HG03139 (cell line): Measurements from ENCODE around the gene LGR5.

ENCODE experiments used
- ATAC-seq: cut with Tn5 transposase; IDR thresholded peaks from one replicate; pipeline ENCODE4 v1.9.1; 2021; ENCODE audit not compliant: unreplicated experiment

LGR5 gene

DNA sequence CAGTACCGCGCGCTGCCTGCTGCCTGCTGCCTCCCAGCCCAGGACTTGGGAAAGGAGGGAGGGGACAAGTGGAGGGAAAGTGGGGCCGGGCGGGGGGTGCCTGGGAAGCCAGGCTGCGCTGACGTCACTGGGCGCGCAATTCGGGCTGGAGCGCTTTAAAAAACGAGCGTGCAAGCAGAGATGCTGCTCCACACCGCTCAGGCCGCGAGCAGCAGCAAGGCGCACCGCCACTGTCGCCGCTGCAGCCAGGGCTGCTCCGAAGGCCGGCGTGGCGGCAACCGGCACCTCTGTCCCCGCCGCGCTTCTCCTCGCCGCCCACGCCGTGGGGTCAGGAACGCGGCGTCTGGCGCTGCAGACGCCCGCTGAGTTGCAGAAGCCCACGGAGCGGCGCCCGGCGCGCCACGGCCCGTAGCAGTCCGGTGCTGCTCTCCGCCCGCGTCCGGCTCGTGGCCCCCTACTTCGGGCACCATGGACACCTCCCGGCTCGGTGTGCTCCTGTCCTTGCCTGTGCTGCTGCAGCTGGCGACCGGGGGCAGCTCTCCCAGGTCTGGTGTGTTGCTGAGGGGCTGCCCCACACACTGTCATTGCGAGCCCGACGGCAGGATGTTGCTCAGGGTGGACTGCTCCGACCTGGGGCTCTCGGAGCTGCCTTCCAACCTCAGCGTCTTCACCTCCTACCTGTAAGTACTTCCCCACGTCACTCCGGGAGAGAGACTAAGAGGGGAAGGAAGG is at the start of gene LGR5:
TSS of gene LGR5 (plus strand) at position 186 of the 732 bp plus-strand sequence. CDS start at position 469, 283 bp downstream.
- ATAC-seq: peak; percentile 42

GRCh38 chr12:71392521-71393145 is 47.0 kb upstream of the LGR5 start:
- peak; percentile 91 for ATAC-seq

- ATAC-seq: no peak
Observed at GRCh38 chr12:71393625-71394024, 46.0 kb upstream of the LGR5 start.

DNA sequence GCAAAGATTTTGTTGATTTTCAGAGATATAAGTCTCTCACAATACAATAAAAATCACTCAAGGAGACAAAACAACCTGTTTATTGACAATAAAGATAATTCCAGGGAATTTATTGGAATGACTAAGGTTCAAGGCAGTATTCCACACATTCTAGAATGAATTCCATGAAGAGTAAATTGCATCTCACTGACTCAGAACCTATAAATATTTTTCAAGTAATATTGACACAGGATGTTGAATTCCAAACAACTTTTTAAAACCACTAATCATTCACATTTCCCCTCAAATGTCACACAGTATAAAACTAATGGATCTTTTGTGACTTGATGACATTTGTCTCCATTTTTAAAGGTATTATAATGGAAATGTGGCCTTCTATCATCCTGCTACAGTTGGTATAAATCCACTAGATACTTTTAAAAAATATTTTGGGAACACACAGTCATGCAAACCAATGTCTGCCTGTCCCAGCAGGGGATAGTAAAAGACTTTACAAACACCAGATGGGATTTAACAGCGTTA is 42.1 kb upstream of the LGR5 start:
- ATAC-seq: no peak

DNA sequence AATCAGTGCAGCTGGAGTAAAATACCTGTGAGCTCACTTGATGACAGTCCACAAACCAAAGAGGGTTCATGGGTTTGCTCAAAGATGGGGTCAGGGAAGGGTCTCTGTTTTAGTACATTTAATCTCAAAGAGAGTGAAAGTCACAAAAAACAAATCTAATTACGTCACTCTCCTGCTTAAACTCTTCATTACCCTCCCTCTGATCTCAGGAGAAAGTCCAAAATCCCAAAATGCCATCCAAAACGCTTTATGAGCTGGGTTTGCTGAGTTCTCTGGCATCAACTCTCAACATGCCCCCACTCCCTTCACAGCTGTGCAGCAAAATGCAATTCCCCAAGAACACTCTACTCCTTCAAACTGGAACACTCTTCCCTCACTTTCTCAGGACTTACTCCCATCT is 40.4 kb upstream of the LGR5 start:
- ATAC-seq: no peak

- ATAC-seq: no peak
Observed at GRCh38 chr12:71400481-71400880, 39.1 kb upstream of the LGR5 start.

DNA sequence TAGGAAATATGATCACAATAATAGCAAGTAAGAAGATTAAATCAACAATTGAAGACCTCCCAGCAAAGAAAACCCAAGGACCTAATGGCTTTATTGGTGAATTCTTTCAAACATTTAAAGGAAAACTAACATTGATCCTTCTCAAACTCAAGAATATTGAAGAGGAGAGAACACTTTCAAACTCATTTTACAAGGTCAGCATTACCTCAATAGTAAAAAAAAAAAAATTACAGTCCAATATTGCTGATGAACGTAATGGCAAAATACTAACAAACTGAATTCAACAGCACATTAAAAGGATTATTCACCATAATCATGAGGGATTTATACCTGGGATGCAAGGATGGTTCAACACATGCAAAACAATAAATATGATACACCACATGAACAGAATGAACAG is 33.7 kb upstream of the LGR5 start:
- no peak for ATAC-seq

DNA sequence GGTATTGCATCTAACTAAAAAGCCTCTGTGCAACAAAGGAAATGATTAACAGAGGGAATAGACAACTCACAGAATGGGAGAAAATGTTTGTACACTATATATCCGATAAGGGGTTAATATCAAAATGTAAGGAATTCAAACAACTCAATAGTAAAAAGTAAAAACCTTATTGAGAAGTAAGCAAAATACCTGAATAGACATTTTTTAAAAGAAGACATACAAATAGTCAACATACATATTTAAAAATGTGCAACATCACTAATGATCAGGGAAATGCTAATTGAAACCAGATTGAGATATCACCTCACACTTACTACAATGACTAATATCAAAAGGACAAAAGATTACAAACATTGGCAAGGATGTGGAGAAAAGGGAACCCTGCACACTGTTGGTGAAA is 31.9 kb upstream of the LGR5 start:
- no peak for ATAC-seq

- no peak for ATAC-seq
Observed at GRCh38 chr12:71410844-71411243, 28.8 kb upstream of the LGR5 start.

GRCh38 chr12:71411635-71412034 is 28.0 kb upstream of the LGR5 start:
- ATAC-seq: no peak

DNA sequence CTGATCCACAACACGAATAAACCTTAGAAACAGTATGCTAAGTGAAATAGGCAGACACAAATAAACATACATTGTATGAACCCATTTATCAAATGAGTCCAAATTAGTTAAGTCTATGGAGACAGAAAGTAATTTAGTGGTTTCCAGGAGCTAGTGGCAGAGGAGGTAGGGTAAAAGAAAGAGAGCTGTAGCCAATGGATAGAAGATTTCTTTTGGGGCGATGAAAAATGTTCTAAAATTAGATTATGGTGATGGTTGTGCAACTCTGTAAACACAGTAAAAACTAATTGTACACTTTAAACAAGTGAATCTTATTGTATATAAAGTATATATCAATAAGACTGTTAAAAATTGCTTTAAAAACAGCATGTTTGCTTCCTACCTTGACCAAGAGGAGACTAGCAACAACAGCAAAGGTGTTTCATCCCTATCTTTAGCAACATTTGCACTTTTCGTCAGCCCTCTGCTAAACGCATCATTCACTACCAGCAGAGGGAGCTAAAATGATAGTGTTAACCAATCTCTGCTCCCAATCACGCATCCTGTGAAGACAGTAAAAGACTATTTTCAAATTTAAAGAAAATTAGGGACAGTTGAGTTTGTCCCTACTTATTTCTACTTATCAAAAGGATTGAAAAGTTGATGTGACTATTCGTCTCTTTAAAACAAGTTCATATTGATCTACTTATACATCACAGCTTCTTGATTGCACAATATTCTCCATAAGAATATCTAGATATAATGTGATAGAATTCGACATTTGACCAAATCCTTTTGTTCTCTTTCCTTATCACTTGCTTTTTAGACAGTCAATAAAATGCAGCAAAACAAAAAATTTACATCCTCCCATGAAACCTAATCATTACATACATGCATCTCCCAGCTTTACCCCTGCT is 24.0 kb upstream of the LGR5 start:
- peak; percentile 87 for ATAC-seq

- no peak for ATAC-seq
Observed at GRCh38 chr12:71417181-71417580, 22.4 kb upstream of the LGR5 start.

- no peak for ATAC-seq
Observed at GRCh38 chr12:71420775-71421406, 18.7 kb upstream of the LGR5 start.

DNA sequence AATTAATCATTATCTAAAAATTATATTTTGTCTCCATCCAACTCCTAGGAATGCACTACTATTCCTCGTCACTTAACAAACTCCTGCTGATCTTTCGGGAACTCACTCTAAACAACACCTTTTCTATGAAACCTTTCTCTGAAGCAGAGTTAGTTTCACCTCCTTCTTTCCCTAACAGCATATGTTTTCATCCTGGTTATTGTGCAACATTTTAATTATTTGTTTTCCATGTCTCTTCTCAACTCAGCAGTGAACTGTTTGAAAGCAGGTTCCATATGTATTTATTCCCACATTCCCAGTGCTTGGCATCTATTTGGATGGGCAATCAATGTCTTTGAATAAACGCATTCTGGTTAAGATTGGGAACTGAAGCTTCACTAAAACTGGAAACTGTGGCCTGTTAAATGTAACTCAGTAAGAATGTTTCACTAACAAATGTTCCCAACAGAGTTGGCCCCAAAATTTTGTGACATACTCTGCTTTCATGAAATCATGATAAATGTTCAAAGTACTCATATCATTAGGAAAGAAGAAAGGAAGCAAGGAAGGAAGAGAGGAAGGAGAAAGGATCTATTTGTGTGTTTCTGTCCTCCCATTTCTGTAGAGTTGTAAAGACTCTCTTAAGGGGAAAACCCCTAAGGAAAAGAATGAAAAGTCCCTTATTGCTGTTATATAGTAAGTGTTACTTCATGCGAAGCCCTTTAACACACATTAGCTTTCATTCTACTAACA is 13.9 kb upstream of the LGR5 start:
- no peak for ATAC-seq

DNA sequence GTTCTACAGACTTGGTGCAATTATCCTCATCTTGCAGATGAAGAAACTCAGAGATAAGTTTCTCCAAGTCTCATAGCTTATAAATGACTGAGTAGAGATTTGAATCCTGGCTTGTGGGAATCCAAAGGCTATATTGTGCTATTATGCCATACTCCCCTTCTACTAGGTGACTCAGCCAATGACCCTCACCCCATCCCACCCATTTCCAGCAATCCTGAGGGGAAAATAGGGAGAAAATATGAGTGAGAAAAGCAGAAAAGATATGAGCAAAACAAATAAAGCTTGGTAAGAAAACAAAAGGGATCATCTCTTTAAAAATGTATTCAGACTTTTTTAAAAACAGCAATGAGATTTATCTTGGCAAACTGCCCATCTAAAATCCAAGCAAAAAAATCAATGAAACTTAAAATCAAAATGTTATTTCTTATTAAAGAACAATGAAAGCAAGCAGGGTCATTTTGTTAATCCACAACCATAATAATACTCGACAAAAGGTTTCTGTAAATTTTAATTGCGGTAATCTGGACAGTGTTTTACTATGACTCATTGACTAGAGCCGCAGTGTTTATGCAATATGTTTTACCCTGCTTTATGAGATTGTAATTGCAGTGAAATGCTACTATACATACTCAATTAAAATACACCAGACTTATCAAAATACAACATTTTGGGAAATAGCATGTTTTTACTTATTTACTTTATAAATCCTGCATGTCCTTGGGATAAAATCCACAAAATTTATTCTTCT is 13.1 kb upstream of the LGR5 start:
- ATAC-seq: no peak

- ATAC-seq: no peak
Observed at GRCh38 chr12:71430756-71431155, 8.8 kb upstream of the LGR5 start.

DNA sequence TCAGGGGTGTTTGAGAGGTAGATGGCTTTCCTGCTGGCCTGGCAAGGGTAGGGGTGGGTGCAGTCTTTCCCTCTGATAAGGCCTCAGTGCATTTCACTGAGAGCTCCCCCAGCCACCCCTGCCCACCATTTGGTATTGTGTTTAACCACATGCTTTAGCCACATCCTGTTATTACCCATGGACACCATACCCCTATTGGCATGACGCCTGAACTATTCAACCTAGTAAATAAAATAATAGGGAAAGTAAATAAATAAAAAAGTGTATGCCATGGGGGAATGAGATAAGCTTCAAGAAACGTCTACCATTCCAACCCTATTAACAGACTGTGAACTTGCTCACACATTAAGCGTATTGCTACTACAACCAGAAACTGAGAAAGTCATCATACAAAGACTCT is 7.6 kb upstream of the LGR5 start:
- ATAC-seq: no peak

DNA sequence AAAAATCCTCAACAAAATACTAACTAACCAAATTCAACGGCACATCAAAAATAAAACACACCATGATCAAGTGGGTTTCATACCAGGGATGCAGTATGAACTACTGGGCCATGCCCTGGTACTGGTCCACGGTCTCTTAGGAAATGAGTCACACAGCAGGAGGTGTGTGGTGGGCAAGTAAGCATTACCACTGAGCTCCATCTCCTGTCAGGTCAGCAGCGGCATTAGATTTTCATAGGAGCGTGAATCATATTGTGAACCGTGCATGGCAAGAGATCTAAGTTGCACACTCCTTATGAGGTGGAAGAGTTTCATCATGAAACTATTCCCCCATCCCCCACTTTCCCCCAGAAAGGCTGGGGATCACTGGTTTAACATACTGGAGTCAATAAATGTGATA is 6.7 kb upstream of the LGR5 start:
- no peak for ATAC-seq

DNA sequence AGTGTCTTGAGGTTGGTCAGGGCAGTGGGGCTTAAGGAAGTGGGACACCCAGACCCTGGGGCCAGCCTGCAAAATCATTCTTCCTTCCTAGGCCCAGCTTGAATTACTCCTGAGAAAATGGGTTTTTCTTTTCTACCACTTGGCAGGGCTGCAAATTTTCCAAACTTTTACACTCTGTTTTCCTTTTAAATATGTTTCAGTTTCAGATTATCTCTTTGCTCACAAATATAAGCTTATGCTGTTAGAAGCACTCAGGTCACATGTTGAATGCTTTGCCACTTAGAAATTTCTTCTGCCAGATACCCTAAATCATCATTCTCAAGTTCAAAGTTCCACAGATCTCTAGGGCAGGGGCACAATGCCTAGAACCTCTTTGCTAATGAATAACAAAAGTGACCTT is 2.9 kb upstream of the LGR5 start:
- no peak for ATAC-seq
